Stimulated activated CD8-positive, alpha-beta memory T cell treated with anti-CD3 and anti-CD28 coated beads, Interleukin-12 subunit alpha, Interleukin-12 subunit beta, amount 100 ng/mL, for 24 hours (primary cell): ENCODE results near the gene SLC46A1.

ENCODE experiments used
- DNase-seq: peaks from one replicate; pipeline ENCODE4 v3.0.0-alpha.2; 2020; ENCODE audit errors: extremely low read depth

Gene SLC46A1

GRCh38 chr17:28381141-28381825 lies 24.7 kb downstream of the SLC46A1 start:
- DNase-seq = no peak

- DNase-seq = no peak
These were observed 25.9 kb downstream of the SLC46A1 start for GRCh38 chr17:28379814-28380801.

- no peak for DNase-seq
These were observed 33.1 kb downstream of the SLC46A1 start for GRCh38 chr17:28372945-28373274.

GRCh38 chr17:28372203-28372944 lies 33.6 kb downstream of the SLC46A1 start:
- no peak for DNase-seq

GRCh38 chr17:28371245-28372202 lies 34.5 kb downstream of the SLC46A1 start, which contains the start of gene SARM1:
TSS of gene SARM1 (plus strand) at chr17:28371694. CDS start at chr17:28372033, 339 bp downstream.
- peak; percentile 80 for DNase-seq

- DNase-seq = no peak
These were observed 35.3 kb downstream of the SLC46A1 start for GRCh38 chr17:28370744-28371103.

- DNase-seq = no peak
These were observed 35.8 kb downstream of the SLC46A1 start, which contains the start of gene VTN for GRCh38 chr17:28370035-28370743. TSS of gene VTN (minus strand) at chr17:28370307. CDS start at chr17:28370203, 104 bp downstream.

- no peak for DNase-seq
These were observed 36.4 kb downstream of the SLC46A1 start for GRCh38 chr17:28369684-28370034.

- no peak for DNase-seq
These were observed 36.9 kb downstream of the SLC46A1 start for GRCh38 chr17:28368915-28369683.

- no peak for DNase-seq
These were observed 37.6 kb downstream of the SLC46A1 start for GRCh38 chr17:28368306-28368831.

- no peak for DNase-seq
These were observed 38.2 kb downstream of the SLC46A1 start for GRCh38 chr17:28367641-28368305.

GRCh38 chr17:28366605-28367004 lies 39.4 kb downstream of the SLC46A1 start:
- DNase-seq = no peak

GRCh38 chr17:28365487-28365886 lies 40.5 kb downstream of the SLC46A1 start:
- DNase-seq = no peak

GRCh38 chr17:28364665-28365363 lies 41.2 kb downstream of the SLC46A1 start, which contains the start of gene SEBOX:
TSS of gene SEBOX (minus strand) at chr17:28365199. CDS start at chr17:28365151, 48 bp downstream.
- DNase-seq = no peak

GRCh38 chr17:28363776-28364650 lies 42.0 kb downstream of the SLC46A1 start:
- no peak for DNase-seq

- no peak for DNase-seq
These were observed 42.8 kb downstream of the SLC46A1 start for GRCh38 chr17:28363186-28363585.

GRCh38 chr17:28357901-28358197 lies 48.2 kb downstream of the SLC46A1 start:
- no peak for DNase-seq
